A549 (cell line): ENCODE results near the gene SRC. TPM values are rescaled to one million over a fixed set of nuclear protein-coding genes. Genes with fewer than 3 reads are reported as not detected.

ENCODE experiments used
- ATAC-seq, 2 experiments: fragments of 200-7000 bp in 1 of 2; fragments of >200 bp in 1 of 2; cut with Nextera tagmentation in 1 of 2; cut with Tn5 transposase in 1 of 2; 3 replicates each; pipeline versions ENCODE4 v1.8.0 to v1.9.1; 2018 to 2020; ENCODE audit warnings: mild to moderate bottlenecking in 1 of 2, moderate library complexity in 1 of 2
- CTCF ChIA-PET: fragments of 300-600 bp; sonication (Branson Sonifier 250); formaldehyde crosslinking; extraction: SDS; loops from one replicate; lab custom pipeline; 2021; ENCODE audit warnings: antibody characterized with exemption, inconsistent platforms; lab: Yijun Ruan, JAX
- POLR2A ChIA-PET: fragments of 350-600 bp; formaldehyde crosslinking; extraction: SDS; loops from one replicate; lab custom pipeline; 2021; ENCODE audit warnings: antibody characterized with exemption, inconsistent platforms; lab: Yijun Ruan, JAX
- DNase-seq, 2 experiments: peaks; one replicate each; pipeline versions ENCODE4 v3.0.0 to v3.0.0-alpha.2; 2011 to 2016; ENCODE audit warnings: low read depth in 1 of 2, low spot score in 1 of 2
- FAIRE-seq: peaks from 2 replicates; lab custom pipeline; 2011; peaks lifted over from hg19 to GRCh38; lab: Jason Lieb, UNC
- H3K27ac ChIP-seq, 2 experiments: fragments of >200 bp; sonication (Bioruptor Twin); formaldehyde crosslinking; 3 replicates each; pipeline ENCODE4 v1.5.1; 2016 to 2017
- H3K4me1 ChIP-seq: fragments of >200 bp; sonication (Bioruptor Twin); formaldehyde crosslinking; 3 replicates; pipeline ENCODE4 v1.6.1; 2016
- H3K4me2 ChIP-seq: fragments of >200 bp; sonication (Bioruptor Twin); formaldehyde crosslinking; 3 replicates; pipeline ENCODE4 v1.6.1; 2016
- H3K4me3 ChIP-seq: fragments of >200 bp; sonication (Bioruptor Twin); formaldehyde crosslinking; 3 replicates; pipeline ENCODE4 v1.5.1; 2016
- H3K9me3 ChIP-seq: fragments of >200 bp; sonication (Bioruptor Twin); formaldehyde crosslinking; 3 replicates; pipeline ENCODE4 v1.6.1; 2016
- CHD2 ChIP-seq: fragments of 150-350 bp; IDR thresholded peaks from 2 replicates; pipeline ENCODE4 v1.6.1; 2014; ENCODE audit warnings: low read length; ENCODE audit not compliant: partially characterized antibody
- CHD4 ChIP-seq: fragments of 200-600 bp; sonication (generic); IDR thresholded peaks from 2 replicates; pipeline ENCODE4 v1.6.1; 2016; ENCODE audit warnings: antibody characterized with exemption, mild to moderate bottlenecking, borderline replicate concordance
- EHF ChIP-seq: fragments of 250-450 bp; sonication (Bioruptor Pico); IDR thresholded peaks from 2 replicates; pipeline ENCODE4 v1.5.0; 2020; ENCODE audit warnings: mild to moderate bottlenecking
- ESRRA ChIP-seq: fragments of 150-350 bp; IDR thresholded peaks from 2 replicates; pipeline ENCODE4 v1.6.1; 2014; ENCODE audit warnings: mild to moderate bottlenecking, low read length, borderline replicate concordance
- FOSL2 ChIP-seq, 2 experiments: fragments of 450-650 bp in 1 of 2; fragments of >200 bp in 1 of 2; sonication (Bioruptor Twin) in 1 of 2; formaldehyde crosslinking; IDR thresholded peaks; 2 replicates each; pipeline versions ENCODE4 v1.5.0 to v1.6.1; 2016 to 2020; ENCODE audit warnings: mild to moderate bottlenecking in 1 of 2, moderate library complexity in 1 of 2
- FOXS1 ChIP-seq: fragments of 250-450 bp; sonication (Bioruptor Pico); IDR thresholded peaks from 2 replicates; pipeline ENCODE4 v1.5.0; 2020; ENCODE audit warnings: mild to moderate bottlenecking, moderate library complexity
- HDAC2 ChIP-seq: fragments of 200-600 bp; sonication (generic); IDR thresholded peaks from 2 replicates; pipeline ENCODE4 v1.6.1; 2016
- HOXA7 ChIP-seq: fragments of 250-450 bp; sonication (Bioruptor Pico); IDR thresholded peaks from 2 replicates; pipeline ENCODE4 v1.5.0; 2020; ENCODE audit warnings: mild to moderate bottlenecking, moderate library complexity
- HOXB5 ChIP-seq: fragments of 250-450 bp; sonication (Bioruptor Pico); IDR thresholded peaks from 2 replicates; pipeline ENCODE4 v1.5.0; 2020; ENCODE audit warnings: mild to moderate bottlenecking, moderate library complexity
- JUN ChIP-seq, 2 experiments: fragments of >200 bp; sonication (Bioruptor Twin); formaldehyde crosslinking; IDR thresholded peaks; 2 replicates in 1 of 2; 3 replicates in 1 of 2; pipeline ENCODE4 v1.6.1; 2016 to 2017
- JUNB ChIP-seq: fragments of >200 bp; sonication (Bioruptor Twin); formaldehyde crosslinking; IDR thresholded peaks from 2 replicates; pipeline ENCODE4 v1.6.1; 2016
- KDM1A ChIP-seq: fragments of 200-600 bp; sonication (generic); IDR thresholded peaks from 2 replicates; pipeline ENCODE4 v1.6.1; 2016; ENCODE audit warnings: low read depth, mild to moderate bottlenecking
- MAFK ChIP-seq: fragments of 450-650 bp; IDR thresholded peaks from 2 replicates; pipeline ENCODE4 v1.6.1; 2014; ENCODE audit not compliant: partially characterized antibody
- MAZ ChIP-seq: fragments of 150-350 bp; IDR thresholded peaks from 2 replicates; pipeline ENCODE4 v1.6.1; 2014; ENCODE audit warnings: antibody characterized with exemption, low read depth, low read length, borderline replicate concordance
- NFE2L2 ChIP-seq: fragments of 150-350 bp; conservative IDR thresholded peaks from 2 replicates; pipeline ENCODE4 v1.6.1; 2014; ENCODE audit warnings: low read length
- NR3C1 ChIP-seq: fragments of >200 bp; sonication (Bioruptor Twin); formaldehyde crosslinking; IDR thresholded peaks from 3 replicates; pipeline ENCODE4 v1.6.1; 2017
- PHF8 ChIP-seq: fragments of 200-600 bp; sonication (generic); IDR thresholded peaks from 2 replicates; pipeline ENCODE4 v1.6.1; 2016; ENCODE audit warnings: low read depth, mild to moderate bottlenecking, antibody characterized with exemption, moderate library complexity, borderline replicate concordance
- POLR2A ChIP-seq: IDR thresholded peaks from 2 replicates; pipeline ENCODE4 v1.6.1; 2012; ENCODE audit warnings: mild to moderate bottlenecking, low read length
- TFCP2L1 ChIP-seq: fragments of 250-450 bp; sonication (Bioruptor Pico); IDR thresholded peaks from 2 replicates; pipeline ENCODE4 v1.5.0; 2021; ENCODE audit warnings: mild to moderate bottlenecking
- ZC3H11A ChIP-seq: fragments of 450-650 bp; IDR thresholded peaks from 2 replicates; pipeline ENCODE4 v1.6.1; 2014; ENCODE audit warnings: antibody characterized with exemption, mild to moderate bottlenecking
- ZFP36 ChIP-seq: fragments of 450-650 bp; IDR thresholded peaks from 2 replicates; pipeline ENCODE4 v1.6.1; 2014; ENCODE audit warnings: borderline replicate concordance; ENCODE audit not compliant: partially characterized antibody
- WGBS: methylation state at CpG from one replicate; pipeline ENCODE4 v1.1.6; 2017; ENCODE audit errors: missing lambda C conversion rate; 5-methylcytosine and 5-hydroxymethylcytosine counted together
- polyA plus RNA-seq, 4 experiments: library from polyadenylated mRNA; depleted of rRNA in 3 of 4; stranded (reverse); fragments of >200 nt; fragmentation: RNase III in 1 of 4; extraction: RNeasy Plus Mini Kit Qiagen cat#74134 plus additional on column Dnase treatment in 1 of 4; gene quantifications; 2 replicates in 3 of 4; 3 replicates in 1 of 4; pipeline ENCODE4 v1.2.3, GENCODE V29; 2011 to 2017
- TF ChIP-seq, protein P1 (sequence below): fragments of 250-450 bp; sonication (Bioruptor Pico); IDR thresholded peaks from 2 replicates; pipeline ENCODE4 v1.5.0; 2020; ENCODE audit warnings: low read depth, mild to moderate bottlenecking, moderate library complexity
- TF ChIP-seq, protein P2 (sequence below): fragments of 450-650 bp; IDR thresholded peaks from 2 replicates; pipeline ENCODE4 v1.6.1; 2014; ENCODE audit warnings: antibody characterized with exemption
- TF ChIP-seq, protein P3 (sequence below): IDR thresholded peaks from 2 replicates; pipeline ENCODE4 v1.6.1; 2012
- TF ChIP-seq, protein P4 (sequence below): fragments of >200 bp; sonication (Bioruptor Twin); formaldehyde crosslinking; IDR thresholded peaks from 3 replicates; pipeline ENCODE4 v1.6.1; 2016
- TF ChIP-seq, protein P5 (sequence below): fragments of 200-600 bp; sonication (generic); IDR thresholded peaks from 2 replicates; pipeline ENCODE4 v1.6.1; 2016; ENCODE audit warnings: antibody characterized with exemption, mild to moderate bottlenecking, moderate library complexity

SRC gene
- polyA plus RNA-seq, 2 of the 4 experiments (the other 2 are of a cell fraction) = 139 to 154 TPM

DNA sequence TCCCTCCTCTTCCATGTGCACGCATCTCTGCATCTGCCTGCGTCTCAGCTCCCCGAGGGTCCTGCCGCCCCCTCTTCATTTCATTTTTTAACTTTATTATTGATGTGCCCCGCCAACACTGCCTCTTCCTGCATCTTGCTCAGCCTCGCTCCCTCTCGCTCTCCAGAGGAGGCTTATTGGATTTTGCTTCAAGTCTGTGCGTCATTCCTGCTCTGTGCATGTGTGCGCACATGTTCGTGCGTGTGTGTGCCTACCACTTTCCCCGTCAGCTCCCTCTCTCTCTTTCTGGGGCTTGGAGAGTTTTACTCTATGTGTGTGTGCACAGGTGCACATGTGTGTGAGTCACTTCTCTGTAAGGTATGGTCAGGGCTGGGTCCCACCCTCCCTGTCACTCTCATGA, 103.3 kb downstream of the SRC start (continued):
- no peak for TF ChIP-seq CHD4

DNA sequence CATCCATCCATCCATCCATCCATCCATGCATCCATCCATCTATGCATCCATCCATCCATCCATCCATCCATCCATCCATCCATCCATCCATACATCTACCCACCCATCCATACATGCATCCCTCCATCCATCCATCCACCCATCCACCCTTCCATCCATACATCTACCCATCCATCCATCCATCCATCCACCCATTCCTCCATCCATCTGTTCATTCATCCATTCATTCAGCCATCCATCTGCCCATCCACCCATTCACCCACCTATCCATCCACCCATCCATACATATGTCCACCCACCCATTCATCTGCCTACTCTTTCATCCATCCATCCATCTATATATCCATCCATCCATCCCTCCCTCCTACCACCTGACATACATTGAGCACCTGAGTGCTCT, 104.4 kb downstream of the SRC start:
- POLR2A ChIA-PET = no interaction called here

DNA sequence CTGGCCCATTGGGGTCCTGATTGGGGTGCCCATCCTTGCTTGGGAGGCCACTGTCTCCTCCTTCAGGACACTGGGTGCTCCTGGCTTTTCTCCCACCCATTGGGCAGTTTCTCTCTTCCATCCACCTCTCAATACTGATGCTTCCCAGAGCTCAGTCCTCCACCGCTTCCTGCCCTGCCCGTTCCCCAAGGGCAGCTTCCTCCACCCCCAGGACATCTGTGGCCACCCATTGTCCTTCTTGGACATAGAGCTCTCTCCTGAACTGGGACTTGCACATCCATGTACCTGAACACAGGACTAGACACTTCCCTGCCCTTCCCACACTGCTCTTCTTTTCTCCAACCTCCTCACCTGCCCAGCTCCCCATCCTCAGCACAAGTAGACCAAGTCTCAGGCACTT, 105.7 kb downstream of the SRC start:
- DNase-seq (no peak), FAIRE-seq (no peak), ATAC-seq (no peak)
- H3K4me1 ChIP-seq = no peaks in the 10 kb centered on the region
- H3K27ac ChIP-seq = no peak overlapping the region
- 3% methylated on average over 2 of the region's 2 CpGs for WGBS
- H3K4me2 ChIP-seq = no peak overlapping the region
- ChIA-PET CTCF (interaction anchor here (1.6 kb wide), 1 partner anchor 112 kb away, joined by 3 read pairs; no protein-coding TSS in a partner anchor), POLR2A (no interaction called here)
- peaks cover 15% of the 10 kb centered on the region for H3K9me3 ChIP-seq
- H3K4me3 ChIP-seq = no peak overlapping the region
- TF ChIP-seq FOXS1 (CRISPR knock-in tag) = no peak
- no peak for TF ChIP-seq MAZ
- TF ChIP-seq, protein P1, sequence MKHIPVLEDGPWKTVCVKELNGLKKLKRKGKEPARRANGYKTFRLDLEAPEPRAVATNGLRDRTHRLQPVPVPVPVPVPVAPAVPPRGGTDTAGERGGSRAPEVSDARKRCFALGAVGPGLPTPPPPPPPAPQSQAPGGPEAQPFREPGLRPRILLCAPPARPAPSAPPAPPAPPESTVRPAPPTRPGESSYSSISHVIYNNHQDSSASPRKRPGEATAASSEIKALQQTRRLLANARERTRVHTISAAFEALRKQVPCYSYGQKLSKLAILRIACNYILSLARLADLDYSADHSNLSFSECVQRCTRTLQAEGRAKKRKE (CRISPR knock-in tag) = no peak
- TF ChIP-seq, protein P2, sequence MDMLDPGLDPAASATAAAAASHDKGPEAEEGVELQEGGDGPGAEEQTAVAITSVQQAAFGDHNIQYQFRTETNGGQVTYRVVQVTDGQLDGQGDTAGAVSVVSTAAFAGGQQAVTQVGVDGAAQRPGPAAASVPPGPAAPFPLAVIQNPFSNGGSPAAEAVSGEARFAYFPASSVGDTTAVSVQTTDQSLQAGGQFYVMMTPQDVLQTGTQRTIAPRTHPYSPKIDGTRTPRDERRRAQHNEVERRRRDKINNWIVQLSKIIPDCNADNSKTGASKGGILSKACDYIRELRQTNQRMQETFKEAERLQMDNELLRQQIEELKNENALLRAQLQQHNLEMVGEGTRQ = no peak
- TF ChIP-seq JUN (IDR thresholded peaks at IDR 0.05) = no peak
- no peak for TF ChIP-seq EHF (CRISPR knock-in tag)
- no peak for TF ChIP-seq CHD2
- no peak for TF ChIP-seq JUNB
- no peak for TF ChIP-seq KDM1A
- TF ChIP-seq HDAC2 = no peak
- TF ChIP-seq, protein P3, sequence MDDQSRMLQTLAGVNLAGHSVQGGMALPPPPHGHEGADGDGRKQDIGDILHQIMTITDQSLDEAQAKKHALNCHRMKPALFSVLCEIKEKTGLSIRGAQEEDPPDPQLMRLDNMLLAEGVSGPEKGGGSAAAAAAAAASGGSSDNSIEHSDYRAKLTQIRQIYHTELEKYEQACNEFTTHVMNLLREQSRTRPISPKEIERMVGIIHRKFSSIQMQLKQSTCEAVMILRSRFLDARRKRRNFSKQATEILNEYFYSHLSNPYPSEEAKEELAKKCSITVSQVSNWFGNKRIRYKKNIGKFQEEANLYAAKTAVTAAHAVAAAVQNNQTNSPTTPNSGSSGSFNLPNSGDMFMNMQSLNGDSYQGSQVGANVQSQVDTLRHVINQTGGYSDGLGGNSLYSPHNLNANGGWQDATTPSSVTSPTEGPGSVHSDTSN = no peak
- TF ChIP-seq HOXA7 (CRISPR knock-in tag) = no peak
- no peak for TF ChIP-seq ESRRA
- no peak for TF ChIP-seq POLR2A
- no peak for TF ChIP-seq ZFP36

More for the DNA sequence above, 104.4 kb downstream of the SRC start:
- ATAC-seq (no peak), DNase-seq (no peak), FAIRE-seq (no peak)
- no peak overlapping the region for H3K4me2 ChIP-seq
- CTCF ChIA-PET = no interaction called here
- H3K4me1 ChIP-seq = no peaks in the 10 kb centered on the region
- H3K27ac ChIP-seq = no peak overlapping the region
- no peak for TF ChIP-seq NFE2L2
- TF ChIP-seq MAFK = no peak
- TF ChIP-seq TFCP2L1 = no peak
- no peak for TF ChIP-seq FOSL2 (IDR thresholded peaks at IDR 0.05)
- TF ChIP-seq FOSL2 (CRISPR knock-in tag; IDR thresholded peaks at IDR 0.05) = no peak
- TF ChIP-seq NR3C1 = no peak
- no peak for TF ChIP-seq KDM1A
- TF ChIP-seq PHF8 = no peak
- TF ChIP-seq, protein P4, sequence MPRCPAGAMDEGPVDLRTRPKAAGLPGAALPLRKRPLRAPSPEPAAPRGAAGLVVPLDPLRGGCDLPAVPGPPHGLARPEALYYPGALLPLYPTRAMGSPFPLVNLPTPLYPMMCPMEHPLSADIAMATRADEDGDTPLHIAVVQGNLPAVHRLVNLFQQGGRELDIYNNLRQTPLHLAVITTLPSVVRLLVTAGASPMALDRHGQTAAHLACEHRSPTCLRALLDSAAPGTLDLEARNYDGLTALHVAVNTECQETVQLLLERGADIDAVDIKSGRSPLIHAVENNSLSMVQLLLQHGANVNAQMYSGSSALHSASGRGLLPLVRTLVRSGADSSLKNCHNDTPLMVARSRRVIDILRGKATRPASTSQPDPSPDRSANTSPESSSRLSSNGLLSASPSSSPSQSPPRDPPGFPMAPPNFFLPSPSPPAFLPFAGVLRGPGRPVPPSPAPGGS = no peak
- no peak for TF ChIP-seq HOXA7 (CRISPR knock-in tag)
- TF ChIP-seq HOXB5 (CRISPR knock-in tag) = no peak
- TF ChIP-seq ZC3H11A = no peak
- TF ChIP-seq, protein P3 = no peak
- TF ChIP-seq, protein P5, sequence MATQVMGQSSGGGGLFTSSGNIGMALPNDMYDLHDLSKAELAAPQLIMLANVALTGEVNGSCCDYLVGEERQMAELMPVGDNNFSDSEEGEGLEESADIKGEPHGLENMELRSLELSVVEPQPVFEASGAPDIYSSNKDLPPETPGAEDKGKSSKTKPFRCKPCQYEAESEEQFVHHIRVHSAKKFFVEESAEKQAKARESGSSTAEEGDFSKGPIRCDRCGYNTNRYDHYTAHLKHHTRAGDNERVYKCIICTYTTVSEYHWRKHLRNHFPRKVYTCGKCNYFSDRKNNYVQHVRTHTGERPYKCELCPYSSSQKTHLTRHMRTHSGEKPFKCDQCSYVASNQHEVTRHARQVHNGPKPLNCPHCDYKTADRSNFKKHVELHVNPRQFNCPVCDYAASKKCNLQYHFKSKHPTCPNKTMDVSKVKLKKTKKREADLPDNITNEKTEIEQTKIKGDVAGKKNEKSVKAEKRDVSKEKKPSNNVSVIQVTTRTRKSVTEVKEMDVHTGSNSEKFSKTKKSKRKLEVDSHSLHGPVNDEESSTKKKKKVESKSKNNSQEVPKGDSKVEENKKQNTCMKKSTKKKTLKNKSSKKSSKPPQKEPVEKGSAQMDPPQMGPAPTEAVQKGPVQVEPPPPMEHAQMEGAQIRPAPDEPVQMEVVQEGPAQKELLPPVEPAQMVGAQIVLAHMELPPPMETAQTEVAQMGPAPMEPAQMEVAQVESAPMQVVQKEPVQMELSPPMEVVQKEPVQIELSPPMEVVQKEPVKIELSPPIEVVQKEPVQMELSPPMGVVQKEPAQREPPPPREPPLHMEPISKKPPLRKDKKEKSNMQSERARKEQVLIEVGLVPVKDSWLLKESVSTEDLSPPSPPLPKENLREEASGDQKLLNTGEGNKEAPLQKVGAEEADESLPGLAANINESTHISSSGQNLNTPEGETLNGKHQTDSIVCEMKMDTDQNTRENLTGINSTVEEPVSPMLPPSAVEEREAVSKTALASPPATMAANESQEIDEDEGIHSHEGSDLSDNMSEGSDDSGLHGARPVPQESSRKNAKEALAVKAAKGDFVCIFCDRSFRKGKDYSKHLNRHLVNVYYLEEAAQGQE = no peak
- TF ChIP-seq JUNB = no peak
- H3K9me3 ChIP-seq = peaks cover 12% of the 10 kb centered on the region
- H3K4me3 ChIP-seq = no peak overlapping the region
